ENCODE measurements around the gene ITPK1.

ITPK1 gene

GRCh38 chr14:93091666-93092065 is 24.1 kb downstream of the ITPK1 start:
- TF ChIP-seq CTCF (IDR thresholded peaks at IDR 0.05; ENCODE audit: low read depth, low read length): no peak
- in situ Hi-C loops (cut with HindIII; ENCODE audit: low sequenced_read_pairs): no loop called here
- H3K4me3 ChIP-seq (ENCODE audit: low read depth, low read length): no peak overlapping the region
- DNase-seq (ENCODE audit: low read depth, low spot score): no peak

- no peak overlapping the region for H3K4me3 ChIP-seq (ENCODE audit: low read depth, low read length)
- TF ChIP-seq CTCF (IDR thresholded peaks at IDR 0.05; ENCODE audit: low read depth, low read length): no peak
- no peak for DNase-seq (ENCODE audit: low read depth, low spot score)
- in situ Hi-C loops (cut with HindIII; ENCODE audit: low sequenced_read_pairs): no loop called here
Observed at GRCh38 chr14:93090826-93091555, 24.7 kb downstream of the ITPK1 start.

- in situ Hi-C loops (cut with HindIII; ENCODE audit: low sequenced_read_pairs): no loop called here
- no peak for DNase-seq (ENCODE audit: low read depth, low spot score)
- no peak for TF ChIP-seq CTCF (IDR thresholded peaks at IDR 0.05; ENCODE audit: low read depth, low read length)
- no peak overlapping the region for H3K4me3 ChIP-seq (ENCODE audit: low read depth, low read length)
Observed at GRCh38 chr14:93089521-93090269, 26.0 kb downstream of the ITPK1 start.

- in situ Hi-C loops (cut with HindIII; ENCODE audit: low sequenced_read_pairs): no loop called here
- no peak overlapping the region for H3K4me3 ChIP-seq (ENCODE audit: low read depth, low read length)
- no peak for TF ChIP-seq CTCF (IDR thresholded peaks at IDR 0.05; ENCODE audit: low read depth, low read length)
- no peak for DNase-seq (ENCODE audit: low read depth, low spot score)
Observed at GRCh38 chr14:93086441-93087055, 29.2 kb downstream of the ITPK1 start.

GRCh38 chr14:93085911-93086310 is 29.8 kb downstream of the ITPK1 start:
- in situ Hi-C loops (cut with HindIII; ENCODE audit: low sequenced_read_pairs): no loop called here
- TF ChIP-seq CTCF (IDR thresholded peaks at IDR 0.05; ENCODE audit: low read depth, low read length): no peak
- no peak for DNase-seq (ENCODE audit: low read depth, low spot score)
- H3K4me3 ChIP-seq (ENCODE audit: low read depth, low read length): no peak overlapping the region

GRCh38 chr14:93084866-93085857 is 30.6 kb downstream of the ITPK1 start:
- H3K4me3 ChIP-seq (ENCODE audit: low read depth, low read length): no peak overlapping the region
- TF ChIP-seq CTCF (IDR thresholded peaks at IDR 0.05; ENCODE audit: low read depth, low read length): no peak
- no peak for DNase-seq (ENCODE audit: low read depth, low spot score)
- in situ Hi-C loops (cut with HindIII; ENCODE audit: low sequenced_read_pairs): no loop called here
